ENCODE data around the gene NBEA. TPM values are rescaled to one million over a fixed set of nuclear protein-coding genes. Genes with fewer than 3 reads are reported as not detected.

Gene NBEA
- total and polyA plus RNA-seq, 2 experiments from 2014 or later, result 9.1 to 29.1 TPM

DNA sequence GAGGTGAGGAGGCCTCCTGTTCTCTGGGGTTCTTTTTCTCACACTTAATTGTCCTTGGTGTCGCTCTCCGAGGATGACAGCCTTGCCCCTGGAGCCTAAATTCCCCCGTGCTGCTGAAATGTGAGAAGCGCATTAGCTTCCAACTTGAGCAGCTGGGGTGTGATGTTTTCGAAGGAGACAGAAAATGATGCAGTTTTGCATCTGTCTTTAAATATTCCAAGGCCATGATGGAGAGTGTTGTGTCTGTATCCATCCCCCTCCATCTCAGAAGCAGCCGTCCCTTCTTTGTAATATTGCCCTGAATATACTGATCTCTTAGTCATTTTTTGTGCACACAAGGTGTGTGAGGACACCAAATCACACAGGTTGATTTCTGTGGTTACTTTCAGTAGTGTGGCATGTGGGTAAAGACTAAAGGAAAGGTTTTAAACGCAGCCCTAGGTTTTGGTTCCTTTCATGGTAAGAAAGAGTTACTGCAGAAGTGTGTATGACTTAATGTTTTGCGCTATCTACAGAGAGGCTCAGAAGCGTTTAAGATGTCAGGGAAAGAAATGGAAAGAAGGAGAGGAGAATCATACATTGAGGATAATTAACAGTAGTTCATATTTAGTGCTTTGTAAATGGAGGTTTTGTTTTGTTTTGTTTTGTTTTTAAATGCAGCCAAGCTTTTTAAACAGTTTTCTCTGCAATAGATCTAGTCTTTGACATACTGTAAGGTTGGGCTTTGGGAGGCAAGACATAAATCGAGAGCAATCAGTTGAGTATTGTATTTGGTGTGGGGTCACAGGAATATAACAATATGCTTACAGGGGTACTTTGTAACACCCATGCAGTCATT lies 1.6 kb downstream of the NBEA start (continued):
- TF ChIP-seq, protein P1, sequence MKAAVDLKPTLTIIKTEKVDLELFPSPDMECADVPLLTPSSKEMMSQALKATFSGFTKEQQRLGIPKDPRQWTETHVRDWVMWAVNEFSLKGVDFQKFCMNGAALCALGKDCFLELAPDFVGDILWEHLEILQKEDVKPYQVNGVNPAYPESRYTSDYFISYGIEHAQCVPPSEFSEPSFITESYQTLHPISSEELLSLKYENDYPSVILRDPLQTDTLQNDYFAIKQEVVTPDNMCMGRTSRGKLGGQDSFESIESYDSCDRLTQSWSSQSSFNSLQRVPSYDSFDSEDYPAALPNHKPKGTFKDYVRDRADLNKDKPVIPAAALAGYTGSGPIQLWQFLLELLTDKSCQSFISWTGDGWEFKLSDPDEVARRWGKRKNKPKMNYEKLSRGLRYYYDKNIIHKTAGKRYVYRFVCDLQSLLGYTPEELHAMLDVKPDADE (IDR thresholded peaks at IDR 0.05), result no peak
- no peak for TF ChIP-seq STAT1 (IDR thresholded peaks at IDR 0.05; ENCODE audit: unreplicated experiment)
- no peak for TF ChIP-seq ZNF331 (CRISPR knock-in tag; IDR thresholded peaks at IDR 0.05; ENCODE audit: low read depth)

GRCh38 chr13:34944274-34944634 lies 2.2 kb downstream of the NBEA start:
- TF ChIP-seq, protein P1 (IDR thresholded peaks at IDR 0.05), result no peak
- no peak for TF ChIP-seq CREB1 (CRISPR knock-in tag; IDR thresholded peaks at IDR 0.05; ENCODE audit: low read depth)
- no peak for TF ChIP-seq JUNB (IDR thresholded peaks at IDR 0.05; ENCODE audit: unreplicated experiment)
- TF ChIP-seq ZNF114 (CRISPR knock-in tag; IDR thresholded peaks at IDR 0.05), result no peak
- no peak for TF ChIP-seq POLR2AphosphoS5 (IDR thresholded peaks at IDR 0.05; ENCODE audit: low read depth)
- Histone ChIP-seq H4K20me1 (replicated peaks; ENCODE audit: insufficient read depth) (peaks cover 7% of the 10 kb centered on the region), H3K79me2 (replicated peaks; ENCODE audit: insufficient read depth) (peaks cover 59% of the 10 kb centered on the region), H3K4me2 (peak overlapping the region; percentile 80), H3F3A (replicated peaks; ENCODE audit: low read depth) (no peaks in the 10 kb centered on the region), H3K9me2 (ENCODE audit: insufficient read depth) (no peaks in the 10 kb centered on the region), H3K36me3 (ENCODE audit: insufficient read depth) (no peaks in the 10 kb centered on the region), H3K4me1 (ENCODE audit: insufficient read depth) (peaks cover 45% of the 10 kb centered on the region), H3K27ac (ENCODE audit: low read depth) (no peak overlapping the region), H3K4me3 (peak overlapping the region; percentile 68), H3K27me3 (ENCODE audit: insufficient read depth) (peaks cover 17% of the 10 kb centered on the region), H2AFZ (no peak overlapping the region)
- Mint-ChIP-seq H3K4me1 (peaks cover 57% of the 10 kb centered on the region), H3K4me3 (peak overlapping the region; percentile 90), H3K9me3 (no peaks in the 10 kb centered on the region), H3K27ac (no peak overlapping the region), H3K27me3 (ENCODE audit: insufficient read depth, low read depth, poor library complexity) (peaks cover 14% of the 10 kb centered on the region), H3K36me3 (ENCODE audit: low read depth) (peaks cover 3% of the 10 kb centered on the region; the same call in 1 of the 3 replicates)
- ATAC-seq, result no peak
- DNase-seq (ENCODE audit: low spot score), result no peak

DNA sequence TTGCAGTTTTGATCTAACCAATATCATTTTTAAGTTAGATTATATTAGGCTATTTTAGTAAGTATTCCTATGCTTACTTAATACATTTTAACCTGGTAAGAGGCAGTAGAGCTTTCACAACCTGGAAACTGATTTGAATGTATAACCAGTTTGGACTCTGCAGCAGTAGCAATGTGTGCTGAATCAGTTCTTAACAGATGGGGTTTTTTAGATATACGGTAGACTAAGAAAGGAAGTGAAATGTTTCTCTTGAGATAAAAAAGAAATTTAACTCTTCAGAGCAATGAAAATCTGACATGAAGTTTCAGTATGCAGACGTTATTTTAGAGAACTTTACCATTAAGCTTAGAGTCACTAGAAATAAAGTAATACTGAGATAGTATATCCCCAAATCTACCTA lies 2.7 kb downstream of the NBEA start:
- Histone ChIP-seq H3K4me1 (ENCODE audit: insufficient read depth) (peaks cover 50% of the 10 kb centered on the region), H3K79me2 (replicated peaks; ENCODE audit: insufficient read depth) (peaks cover 64% of the 10 kb centered on the region), H3K9me2 (ENCODE audit: insufficient read depth) (no peaks in the 10 kb centered on the region), H3F3A (replicated peaks; ENCODE audit: low read depth) (no peaks in the 10 kb centered on the region), H3K4me2 (peak overlapping the region; percentile 80), H3K4me3 (peak overlapping the region; percentile 68), H4K20me1 (replicated peaks; ENCODE audit: insufficient read depth) (peaks cover 7% of the 10 kb centered on the region), H3K27me3 (ENCODE audit: insufficient read depth) (peaks cover 17% of the 10 kb centered on the region), H3K27ac (ENCODE audit: low read depth) (no peak overlapping the region), H2AFZ (no peak overlapping the region), H3K36me3 (ENCODE audit: insufficient read depth) (no peaks in the 10 kb centered on the region)
- Mint-ChIP-seq H3K9me3 (no peaks in the 10 kb centered on the region), H3K4me3 (peak overlapping the region; percentile 90), H3K4me1 (peaks cover 60% of the 10 kb centered on the region), H3K27me3 (ENCODE audit: insufficient read depth, low read depth, poor library complexity) (peaks cover 14% of the 10 kb centered on the region), H3K27ac (no peak overlapping the region), H3K36me3 (ENCODE audit: low read depth) (peaks cover 3% of the 10 kb centered on the region; the same call in 1 of the 3 replicates)
- ATAC-seq (no peak), DNase-seq (ENCODE audit: low spot score) (no peak)
- TF ChIP-seq ZNF331 (CRISPR knock-in tag; IDR thresholded peaks at IDR 0.05; ENCODE audit: low read depth) (no peak), JUNB (IDR thresholded peaks at IDR 0.05; ENCODE audit: unreplicated experiment) (no peak), NANOG (IDR thresholded peaks at IDR 0.05; ENCODE audit: borderline replicate concordance) (no peak), CREB1 (CRISPR knock-in tag; IDR thresholded peaks at IDR 0.05; ENCODE audit: low read depth) (no peak), EZH2 (IDR thresholded peaks at IDR 0.05; ENCODE audit: low read depth, unreplicated experiment) (no peak)
- TF ChIP-seq, protein P2, sequence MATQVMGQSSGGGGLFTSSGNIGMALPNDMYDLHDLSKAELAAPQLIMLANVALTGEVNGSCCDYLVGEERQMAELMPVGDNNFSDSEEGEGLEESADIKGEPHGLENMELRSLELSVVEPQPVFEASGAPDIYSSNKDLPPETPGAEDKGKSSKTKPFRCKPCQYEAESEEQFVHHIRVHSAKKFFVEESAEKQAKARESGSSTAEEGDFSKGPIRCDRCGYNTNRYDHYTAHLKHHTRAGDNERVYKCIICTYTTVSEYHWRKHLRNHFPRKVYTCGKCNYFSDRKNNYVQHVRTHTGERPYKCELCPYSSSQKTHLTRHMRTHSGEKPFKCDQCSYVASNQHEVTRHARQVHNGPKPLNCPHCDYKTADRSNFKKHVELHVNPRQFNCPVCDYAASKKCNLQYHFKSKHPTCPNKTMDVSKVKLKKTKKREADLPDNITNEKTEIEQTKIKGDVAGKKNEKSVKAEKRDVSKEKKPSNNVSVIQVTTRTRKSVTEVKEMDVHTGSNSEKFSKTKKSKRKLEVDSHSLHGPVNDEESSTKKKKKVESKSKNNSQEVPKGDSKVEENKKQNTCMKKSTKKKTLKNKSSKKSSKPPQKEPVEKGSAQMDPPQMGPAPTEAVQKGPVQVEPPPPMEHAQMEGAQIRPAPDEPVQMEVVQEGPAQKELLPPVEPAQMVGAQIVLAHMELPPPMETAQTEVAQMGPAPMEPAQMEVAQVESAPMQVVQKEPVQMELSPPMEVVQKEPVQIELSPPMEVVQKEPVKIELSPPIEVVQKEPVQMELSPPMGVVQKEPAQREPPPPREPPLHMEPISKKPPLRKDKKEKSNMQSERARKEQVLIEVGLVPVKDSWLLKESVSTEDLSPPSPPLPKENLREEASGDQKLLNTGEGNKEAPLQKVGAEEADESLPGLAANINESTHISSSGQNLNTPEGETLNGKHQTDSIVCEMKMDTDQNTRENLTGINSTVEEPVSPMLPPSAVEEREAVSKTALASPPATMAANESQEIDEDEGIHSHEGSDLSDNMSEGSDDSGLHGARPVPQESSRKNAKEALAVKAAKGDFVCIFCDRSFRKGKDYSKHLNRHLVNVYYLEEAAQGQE (IDR thresholded peaks at IDR 0.05; ENCODE audit: unreplicated experiment), result no peak

Measured in GM23338 (cell line).